ENCODE data around the gene MAML2. TPM values are rescaled to one million over a fixed set of nuclear protein-coding genes. Genes with fewer than 3 reads are reported as not detected.

Gene MAML2
- total and polyA plus RNA-seq, 2 of the 13 experiments (the other 11 are each of a cell fraction or from before 2014, with no cell fraction given) = 2.3 to 25.9 TPM

DNA sequence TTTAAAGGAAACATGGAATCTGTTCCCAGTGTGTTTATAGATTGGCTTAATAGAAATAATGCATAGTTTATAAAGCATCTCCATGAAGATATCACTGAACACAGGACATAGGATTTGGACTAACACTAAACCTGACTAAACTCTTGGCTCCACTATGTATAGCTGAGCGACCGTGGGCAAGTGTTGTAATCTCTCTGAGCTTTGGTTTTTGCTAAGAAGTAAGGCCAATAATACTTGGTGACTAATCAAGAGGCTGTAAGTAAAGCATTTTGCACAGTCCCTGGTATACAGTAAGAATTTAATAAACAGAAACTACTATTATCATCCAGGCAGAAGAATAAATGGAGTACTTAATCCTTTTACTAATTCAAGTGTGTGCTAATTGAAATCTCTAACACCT lies 293.6 kb downstream of the MAML2 start (continued):
- TF ChIP-seq, protein P1, sequence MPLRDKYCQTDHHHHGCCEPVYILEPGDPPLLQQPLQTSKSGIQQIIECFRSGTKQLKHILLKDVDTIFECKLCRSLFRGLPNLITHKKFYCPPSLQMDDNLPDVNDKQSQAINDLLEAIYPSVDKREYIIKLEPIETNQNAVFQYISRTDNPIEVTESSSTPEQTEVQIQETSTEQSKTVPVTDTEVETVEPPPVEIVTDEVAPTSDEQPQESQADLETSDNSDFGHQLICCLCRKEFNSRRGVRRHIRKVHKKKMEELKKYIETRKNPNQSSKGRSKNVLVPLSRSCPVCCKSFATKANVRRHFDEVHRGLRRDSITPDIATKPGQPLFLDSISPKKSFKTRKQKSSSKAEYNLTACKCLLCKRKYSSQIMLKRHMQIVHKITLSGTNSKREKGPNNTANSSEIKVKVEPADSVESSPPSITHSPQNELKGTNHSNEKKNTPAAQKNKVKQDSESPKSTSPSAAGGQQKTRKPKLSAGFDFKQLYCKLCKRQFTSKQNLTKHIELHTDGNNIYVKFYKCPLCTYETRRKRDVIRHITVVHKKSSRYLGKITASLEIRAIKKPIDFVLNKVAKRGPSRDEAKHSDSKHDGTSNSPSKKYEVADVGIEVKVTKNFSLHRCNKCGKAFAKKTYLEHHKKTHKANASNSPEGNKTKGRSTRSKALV (CRISPR knock-in tag; IDR thresholded peaks at IDR 0.05) = no peak
- TF ChIP-seq, protein P2, sequence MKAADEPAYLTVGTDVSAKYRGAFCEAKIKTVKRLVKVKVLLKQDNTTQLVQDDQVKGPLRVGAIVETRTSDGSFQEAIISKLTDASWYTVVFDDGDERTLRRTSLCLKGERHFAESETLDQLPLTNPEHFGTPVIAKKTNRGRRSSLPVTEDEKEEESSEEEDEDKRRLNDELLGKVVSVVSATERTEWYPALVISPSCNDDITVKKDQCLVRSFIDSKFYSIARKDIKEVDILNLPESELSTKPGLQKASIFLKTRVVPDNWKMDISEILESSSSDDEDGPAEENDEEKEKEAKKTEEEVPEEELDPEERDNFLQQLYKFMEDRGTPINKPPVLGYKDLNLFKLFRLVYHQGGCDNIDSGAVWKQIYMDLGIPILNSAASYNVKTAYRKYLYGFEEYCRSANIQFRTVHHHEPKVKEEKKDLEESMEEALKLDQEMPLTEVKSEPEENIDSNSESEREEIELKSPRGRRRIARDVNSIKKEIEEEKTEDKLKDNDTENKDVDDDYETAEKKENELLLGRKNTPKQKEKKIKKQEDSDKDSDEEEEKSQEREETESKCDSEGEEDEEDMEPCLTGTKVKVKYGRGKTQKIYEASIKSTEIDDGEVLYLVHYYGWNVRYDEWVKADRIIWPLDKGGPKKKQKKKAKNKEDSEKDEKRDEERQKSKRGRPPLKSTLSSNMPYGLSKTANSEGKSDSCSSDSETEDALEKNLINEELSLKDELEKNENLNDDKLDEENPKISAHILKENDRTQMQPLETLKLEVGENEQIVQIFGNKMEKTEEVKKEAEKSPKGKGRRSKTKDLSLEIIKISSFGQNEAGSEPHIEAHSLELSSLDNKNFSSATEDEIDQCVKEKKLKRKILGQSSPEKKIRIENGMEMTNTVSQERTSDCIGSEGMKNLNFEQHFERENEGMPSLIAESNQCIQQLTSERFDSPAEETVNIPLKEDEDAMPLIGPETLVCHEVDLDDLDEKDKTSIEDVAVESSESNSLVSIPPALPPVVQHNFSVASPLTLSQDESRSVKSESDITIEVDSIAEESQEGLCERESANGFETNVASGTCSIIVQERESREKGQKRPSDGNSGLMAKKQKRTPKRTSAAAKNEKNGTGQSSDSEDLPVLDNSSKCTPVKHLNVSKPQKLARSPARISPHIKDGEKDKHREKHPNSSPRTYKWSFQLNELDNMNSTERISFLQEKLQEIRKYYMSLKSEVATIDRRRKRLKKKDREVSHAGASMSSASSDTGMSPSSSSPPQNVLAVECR (CRISPR knock-in tag; IDR thresholded peaks at IDR 0.05; ENCODE audit: borderline replicate concordance) = no peak
- TF ChIP-seq EZH2 (conservative IDR thresholded peaks at IDR 0.05; ENCODE audit: low read depth, low read length) (no peak), NFRKB (IDR thresholded peaks at IDR 0.05) (no peak)

DNA sequence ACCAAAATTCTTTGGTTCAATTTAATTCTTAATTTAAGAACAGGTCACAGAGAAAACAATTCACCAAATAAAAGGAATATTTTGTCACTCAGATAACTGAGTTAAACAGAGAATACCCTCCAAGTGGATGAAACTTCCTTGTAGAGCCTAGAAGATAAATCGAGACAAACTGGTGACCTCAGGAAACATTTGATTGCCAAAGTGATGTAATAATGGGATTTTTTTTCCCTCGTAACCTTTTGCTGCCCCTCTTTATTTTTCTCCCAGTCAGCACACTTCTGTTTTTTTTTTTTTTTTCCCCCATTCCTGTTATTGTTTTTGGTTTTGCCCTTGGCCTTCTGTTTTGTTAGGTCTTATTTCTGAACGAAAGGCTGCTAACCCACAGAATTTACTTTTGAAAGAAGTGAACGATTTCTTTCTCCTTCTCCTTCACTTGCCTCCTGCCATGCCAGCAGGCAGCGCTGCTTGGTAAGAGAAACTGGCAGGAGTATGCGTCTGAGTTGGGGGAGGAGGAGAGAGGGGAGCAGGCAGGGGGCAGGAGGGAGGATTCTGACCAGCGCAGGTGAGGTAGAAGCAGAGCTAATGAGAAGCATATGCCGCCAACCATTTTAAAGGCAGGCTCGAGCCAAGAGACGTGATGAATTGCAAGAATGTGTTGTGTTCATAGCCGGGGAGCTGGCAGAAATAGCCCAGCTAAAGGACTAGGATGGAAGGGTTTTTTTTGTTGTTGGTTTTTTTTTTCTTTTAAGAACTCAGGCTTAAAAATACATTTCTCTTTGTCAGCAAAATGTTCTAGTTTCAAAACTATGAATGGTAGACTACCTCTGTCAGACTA lies 297.2 kb downstream of the MAML2 start:
- H2AFZ ChIP-seq (ENCODE audit: low read length) = no peak overlapping the region
- no peak for ATAC-seq
- CTCF ChIA-PET (ENCODE audit: low intra/inter-chr PET ratio, low total read pairs) = no interaction called here
- no peak overlapping the region for H3K9ac ChIP-seq (ENCODE audit: insufficient read depth, low read depth, low read length)
- no peaks in the 10 kb centered on the region for H3K79me2 ChIP-seq (ENCODE audit: insufficient read depth, low read length)
- no peak for DNase-seq (ENCODE audit: low spot score)
- peaks cover 30% of the 10 kb centered on the region for H3K4me1 ChIP-seq (ENCODE audit: insufficient read depth, low read length)
- H3K36me3 ChIP-seq (replicated peaks in 1 of 2; ENCODE audit: control insufficient read depth in 1 of 2, insufficient read depth in 2 of 2, low read length in 2 of 2) = peaks cover 1 to 11% of the 10 kb centered on the region in 2 experiments; a peak in 2 of 5 replicates
- TF ChIP-seq MAFK (conservative IDR thresholded peaks at IDR 0.05 in 1 of 2, IDR thresholded peaks at IDR 0.05 in 1 of 2; ENCODE audit: low read length in 2 of 2) (peak; percentile 37 to 75; a peak in 2 of 4 replicates), THYN1 (CRISPR knock-in tag; IDR thresholded peaks at IDR 0.05; ENCODE audit: borderline replicate concordance, low read depth) (no peak), MAFF (IDR thresholded peaks at IDR 0.05; ENCODE audit: low read depth, low read length) (peak; percentile 34; the same call in 1 of the 2 replicates)
- no peak overlapping the region for H3K4me2 ChIP-seq (ENCODE audit: low read depth, low read length)
- 97% methylated on average over 11 of the region's 11 CpGs for WGBS (ENCODE audit: low lambda C conversion rate)
- BruUV-seq (replicated peaks) = no TSS peak
- H3K9me3 ChIP-seq (ENCODE audit: low read length) = no peaks in the 10 kb centered on the region
- no peak overlapping the region for H3K27ac ChIP-seq (ENCODE audit: extremely low read length, insufficient read depth, low read length)
- intact Hi-C loops (cut with micrococcal nuclease; ENCODE audit: unreplicated experiment) = no loop called here
- in situ Hi-C loops (cut with HindIII; ENCODE audit: extremely low pct_ligation_motif_present, low pct_unique_long_range_greater_than_20kb) = no loop called here
- POLR2A ChIA-PET = no interaction called here
- no peak for FAIRE-seq
- H4K20me1 ChIP-seq (ENCODE audit: insufficient read depth, low read length) = no peaks in the 10 kb centered on the region
- no peak overlapping the region for H3K4me3 ChIP-seq (replicated peaks in 1 of 3; ENCODE audit: insufficient read depth in 1 of 3, low read depth in 2 of 3, low read length in 3 of 3)
- no peaks in the 10 kb centered on the region for H3K27me3 ChIP-seq (ENCODE audit: control insufficient read depth in 1 of 2, insufficient read depth in 2 of 2, low read length in 2 of 2)
